ENCODE data around the gene ADCY2. TPM values are rescaled to one million over a fixed set of nuclear protein-coding genes. Genes with fewer than 3 reads are reported as not detected.
A peak's percentile ranks its signal among the peaks of the same experiment; 100 is the strongest.

ADCY2 gene
- total RNA-seq, 1 donor from 2014 or later = 4.5 TPM

GRCh38 chr5:7586480-7586879 is 190.5 kb downstream of the ADCY2 start:
- no peak for DNase-seq (ENCODE audit: low spot score, unreplicated experiment)
- TF ChIP-seq CTCF (IDR thresholded peaks at IDR 0.05; ENCODE audit: unreplicated experiment) = no peak
- H3K36me3 Mint-ChIP-seq (ENCODE audit: insufficient read depth) = no peaks in the 10 kb centered on the region

GRCh38 chr5:7589800-7590199 is 193.9 kb downstream of the ADCY2 start:
- H3K27ac Mint-ChIP-seq = no peak overlapping the region

More at GRCh38 chr5:7586480-7586879, 190.5 kb downstream of the ADCY2 start:
- H3K27me3 Mint-ChIP-seq = no peaks in the 10 kb centered on the region
- no peaks in the 10 kb centered on the region for H3K9me3 Mint-ChIP-seq (ENCODE audit: low read depth)
- H3K4me3 Mint-ChIP-seq (ENCODE audit: low read depth) = no peak overlapping the region
- peaks cover 3% of the 10 kb centered on the region for H3K4me1 Mint-ChIP-seq (ENCODE audit: low read depth)
- H3K27ac Mint-ChIP-seq = no peak overlapping the region

GRCh38 chr5:7592910-7593309 is 197.0 kb downstream of the ADCY2 start:
- DNase-seq (ENCODE audit: low spot score, unreplicated experiment) = no peak
- Mint-ChIP-seq H3K36me3 (ENCODE audit: insufficient read depth) (no peaks in the 10 kb centered on the region), H3K27me3 (peaks cover 11% of the 10 kb centered on the region)

More at GRCh38 chr5:7589800-7590199, 193.9 kb downstream of the ADCY2 start:
- no peak for DNase-seq (ENCODE audit: low spot score, unreplicated experiment)
- Mint-ChIP-seq H3K9me3 (ENCODE audit: low read depth) (no peaks in the 10 kb centered on the region), H3K36me3 (ENCODE audit: insufficient read depth) (no peaks in the 10 kb centered on the region), H3K4me3 (ENCODE audit: low read depth) (no peak overlapping the region), H3K27me3 (peaks cover 6% of the 10 kb centered on the region), H3K4me1 (ENCODE audit: low read depth) (no peaks in the 10 kb centered on the region)
- TF ChIP-seq CTCF (IDR thresholded peaks at IDR 0.05; ENCODE audit: unreplicated experiment) = no peak

GRCh38 chr5:7597059-7597642 is 201.2 kb downstream of the ADCY2 start:
- peaks cover 22% of the 10 kb centered on the region for H3K27me3 Mint-ChIP-seq
- no peaks in the 10 kb centered on the region for H3K36me3 Mint-ChIP-seq (ENCODE audit: insufficient read depth)
- no peaks in the 10 kb centered on the region for H3K9me3 Mint-ChIP-seq (ENCODE audit: low read depth)
- TF ChIP-seq CTCF (IDR thresholded peaks at IDR 0.05; ENCODE audit: unreplicated experiment) = no peak
- H3K4me1 Mint-ChIP-seq (ENCODE audit: low read depth) = no peaks in the 10 kb centered on the region
- no peak for DNase-seq (ENCODE audit: low spot score, unreplicated experiment)
- H3K4me3 Mint-ChIP-seq (ENCODE audit: low read depth) = no peak overlapping the region
- H3K27ac Mint-ChIP-seq = no peak overlapping the region

More at GRCh38 chr5:7592910-7593309, 197.0 kb downstream of the ADCY2 start:
- peak; percentile 53 for TF ChIP-seq CTCF (IDR thresholded peaks at IDR 0.05; ENCODE audit: unreplicated experiment)
- no peak overlapping the region for H3K27ac Mint-ChIP-seq
- H3K4me3 Mint-ChIP-seq (ENCODE audit: low read depth) = no peak overlapping the region
- H3K4me1 Mint-ChIP-seq (ENCODE audit: low read depth) = no peaks in the 10 kb centered on the region
- H3K9me3 Mint-ChIP-seq (ENCODE audit: low read depth) = no peaks in the 10 kb centered on the region

GRCh38 chr5:7606840-7607465 is 211.0 kb downstream of the ADCY2 start:
- H3K4me3 Mint-ChIP-seq (ENCODE audit: low read depth) = no peak overlapping the region
- H3K27ac Mint-ChIP-seq = peak overlapping the region; percentile 89
- H3K36me3 Mint-ChIP-seq (ENCODE audit: insufficient read depth) = peaks cover 1% of the 10 kb centered on the region
- H3K27me3 Mint-ChIP-seq = peaks cover 3% of the 10 kb centered on the region
- no peak for DNase-seq (ENCODE audit: low spot score, unreplicated experiment)
- H3K4me1 Mint-ChIP-seq (ENCODE audit: low read depth) = peaks cover 11% of the 10 kb centered on the region
- no peak for TF ChIP-seq CTCF (IDR thresholded peaks at IDR 0.05; ENCODE audit: unreplicated experiment)
- peaks cover 3% of the 10 kb centered on the region for H3K9me3 Mint-ChIP-seq (ENCODE audit: low read depth)
